GM21360 (cell line): ENCODE results near the gene MECP2.

Experiments
- ATAC-seq: cut with Tn5 transposase; IDR thresholded peaks from one replicate; pipeline ENCODE4 v1.9.1; 2021; ENCODE audit warnings: mild to moderate bottlenecking, moderate library complexity; ENCODE audit not compliant: unreplicated experiment

Gene MECP2

GRCh38 chrX:154116426-154117211, 19.1 kb upstream of the MECP2 start:
- ATAC-seq = no peak

- no peak for ATAC-seq
These were observed 18.2 kb upstream of the MECP2 start for GRCh38 chrX:154115750-154116149.

GRCh38 chrX:154115071-154115470, 17.6 kb upstream of the MECP2 start:
- no peak for ATAC-seq

GRCh38 chrX:154114652-154115051, 17.1 kb upstream of the MECP2 start:
- ATAC-seq = no peak

GRCh38 chrX:154113729-154114128, 16.2 kb upstream of the MECP2 start:
- ATAC-seq = no peak

GRCh38 chrX:154098551-154098950, 1.0 kb upstream of the MECP2 start:
- ATAC-seq = no peak

- ATAC-seq = peak; percentile 44
These were observed 421 bp downstream of the MECP2 start for GRCh38 chrX:154097003-154097588.

- no peak for ATAC-seq
These were observed 1.1 kb downstream of the MECP2 start for GRCh38 chrX:154096140-154097002.

GRCh38 chrX:154094833-154095232, 2.7 kb downstream of the MECP2 start:
- no peak for ATAC-seq

- ATAC-seq = no peak
These were observed 3.6 kb downstream of the MECP2 start for GRCh38 chrX:154093965-154094364.

- ATAC-seq = no peak
These were observed 5.1 kb downstream of the MECP2 start for GRCh38 chrX:154092371-154092770.

GRCh38 chrX:154091678-154092077, 5.8 kb downstream of the MECP2 start:
- ATAC-seq = no peak

- ATAC-seq = no peak
These were observed 6.8 kb downstream of the MECP2 start for GRCh38 chrX:154090731-154091130.

GRCh38 chrX:154084449-154085300, 12.8 kb downstream of the MECP2 start:
- no peak for ATAC-seq

GRCh38 chrX:154083126-154083517, 14.4 kb downstream of the MECP2 start:
- ATAC-seq = no peak

GRCh38 chrX:154082396-154083125, 15.0 kb downstream of the MECP2 start:
- ATAC-seq = no peak

GRCh38 chrX:154077101-154077500, 20.4 kb downstream of the MECP2 start:
- ATAC-seq = no peak

- no peak for ATAC-seq
These were observed 23.3 kb downstream of the MECP2 start for GRCh38 chrX:154074199-154074598.

- ATAC-seq = no peak
These were observed 25.3 kb downstream of the MECP2 start for GRCh38 chrX:154072192-154072591.

- no peak for ATAC-seq
These were observed 29.0 kb downstream of the MECP2 start for GRCh38 chrX:154068560-154068959.
